ENCODE measurements around the gene RBM47. TPM values are rescaled to one million over a fixed set of nuclear protein-coding genes. Genes with fewer than 3 reads are reported as not detected.
"Not testable (repeated sequence)": the region's sequence is repeated elsewhere in the genome, so short reads cannot be mapped to it uniquely, and the experiment has no call there.

Gene RBM47
- polyA plus RNA-seq, 4 donors, result 86.9 to 98.8 (median 93.0) TPM

DNA sequence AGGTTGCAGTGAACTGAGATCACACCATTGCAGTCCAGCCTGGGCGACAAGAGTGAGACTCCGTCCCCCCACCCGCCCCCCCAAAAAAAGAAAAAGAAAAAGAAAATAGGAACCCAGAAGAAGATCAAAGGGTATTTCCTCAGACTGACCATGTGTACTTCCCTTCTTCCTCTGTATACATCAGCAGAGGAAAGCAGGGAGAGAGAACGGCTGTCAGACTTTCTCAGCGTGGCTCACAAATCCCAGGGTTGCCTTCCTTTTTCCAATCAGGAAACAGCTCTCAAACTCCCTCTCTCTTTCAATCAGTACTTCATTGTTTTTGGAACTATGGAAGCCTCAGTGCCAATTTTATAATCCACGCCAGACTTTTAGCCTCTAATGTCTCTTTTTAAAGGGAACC is 235.4 kb downstream of the RBM47 start:
- DNase-seq (ENCODE audit: low read depth in 4 of 4, low spot score in 3 of 4), result no peak

DNA sequence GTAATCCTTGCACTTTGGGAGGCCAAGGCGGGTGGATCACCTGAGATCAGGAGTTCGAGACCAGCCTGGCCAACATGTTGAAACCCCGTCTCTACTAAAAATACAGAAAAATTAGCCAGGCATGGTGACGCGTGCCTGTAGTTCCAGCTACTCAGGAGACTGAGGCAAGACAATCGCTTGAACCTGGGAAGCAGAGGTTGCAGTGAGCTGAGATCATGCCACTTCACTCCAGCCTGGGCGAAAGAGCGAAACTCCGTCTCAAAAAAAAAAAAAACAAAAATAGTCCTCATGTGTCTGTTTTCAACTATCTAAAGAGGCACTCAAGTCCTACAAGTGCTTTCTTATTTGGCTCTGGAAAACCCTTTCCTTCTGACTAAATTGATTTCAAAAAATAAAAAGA is 237.4 kb downstream of the RBM47 start:
- not testable (repeated sequence) for DNase-seq (ENCODE audit: low read depth in 4 of 4, low spot score in 3 of 4)

DNA sequence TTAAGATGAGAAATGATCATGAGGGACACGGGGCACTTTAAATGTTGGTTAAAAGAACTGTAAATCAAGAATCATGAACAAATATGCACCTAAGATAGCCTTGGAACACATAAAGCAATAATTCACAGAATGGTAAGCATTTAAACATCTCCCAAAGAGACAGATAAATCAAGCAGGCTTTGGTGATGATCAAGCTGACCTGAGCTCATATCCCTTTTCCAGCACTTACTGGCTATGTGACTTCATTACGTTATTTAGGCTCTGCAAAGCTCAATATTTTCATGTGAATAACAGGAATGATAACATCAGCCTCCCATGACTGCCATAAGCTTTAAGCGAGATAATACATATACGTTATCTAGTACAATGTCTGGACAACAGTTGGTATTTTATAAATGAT is 239.7 kb downstream of the RBM47 start:
- no peak for DNase-seq (ENCODE audit: low read depth in 4 of 4, low spot score in 3 of 4)

DNA sequence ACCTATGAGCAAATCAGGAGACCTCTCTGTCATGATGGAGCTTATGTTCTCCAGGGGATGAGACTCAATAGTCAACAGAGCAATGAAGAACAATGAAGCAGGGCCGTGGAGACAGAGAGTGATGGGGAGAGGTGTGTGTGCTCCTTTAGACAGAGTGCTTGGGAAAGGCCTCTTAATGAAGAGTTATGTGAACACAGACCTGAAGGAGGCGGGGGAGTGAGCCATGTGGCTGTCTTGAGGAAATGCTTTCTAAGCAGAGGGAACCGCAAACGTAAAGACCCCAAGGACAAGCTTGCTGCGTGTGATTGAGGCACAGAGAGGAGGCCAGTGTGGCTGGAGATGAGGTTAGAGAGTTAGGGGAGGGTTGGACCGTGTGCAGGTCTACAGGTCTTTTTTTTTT is 241.4 kb downstream of the RBM47 start:
- DNase-seq (ENCODE audit: low read depth in 4 of 4, low spot score in 3 of 4), result no peak

DNA sequence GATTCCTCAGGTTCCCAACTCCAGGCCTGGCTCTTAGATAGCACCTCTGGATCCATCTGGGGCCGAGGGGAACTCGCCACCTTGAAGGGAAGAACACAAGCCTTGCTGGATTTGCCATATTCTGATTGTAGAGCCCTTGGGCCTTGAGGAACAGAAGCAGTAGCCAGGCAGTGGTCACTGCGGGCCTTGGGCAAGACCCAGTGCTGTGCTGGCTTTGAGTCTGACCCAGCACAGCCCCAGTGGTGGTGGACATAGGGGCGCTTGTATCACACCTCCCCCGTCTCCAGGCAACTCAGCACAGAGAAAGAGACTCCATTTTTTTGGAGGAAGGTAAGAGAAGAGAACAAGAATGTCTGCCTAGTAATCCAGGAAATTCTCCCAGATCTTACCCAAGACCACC is 249.0 kb downstream of the RBM47 start:
- no peak for DNase-seq (ENCODE audit: low read depth in 4 of 4, low spot score in 3 of 4)

DNA sequence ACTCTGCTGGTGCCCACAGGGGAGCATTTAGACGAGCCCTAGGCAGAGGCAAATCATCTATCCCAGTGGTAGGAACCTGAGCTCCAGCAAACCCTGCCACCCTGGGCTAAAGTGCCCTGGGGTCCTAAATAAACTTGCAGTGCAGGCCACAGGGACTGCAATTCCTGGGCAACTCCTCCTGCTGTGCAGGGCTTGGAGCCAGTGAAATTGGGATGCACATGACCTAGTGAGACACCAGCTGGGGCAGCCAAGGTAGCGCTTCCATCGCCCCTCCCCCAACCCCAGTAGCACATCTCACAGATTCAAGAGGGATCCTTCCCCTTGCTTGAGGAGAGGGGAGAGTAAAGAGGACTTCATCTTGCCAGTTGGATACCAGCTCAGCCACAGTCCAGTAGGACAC is 250.4 kb downstream of the RBM47 start:
- DNase-seq (ENCODE audit: low read depth in 4 of 4, low spot score in 3 of 4), result no peak

DNA sequence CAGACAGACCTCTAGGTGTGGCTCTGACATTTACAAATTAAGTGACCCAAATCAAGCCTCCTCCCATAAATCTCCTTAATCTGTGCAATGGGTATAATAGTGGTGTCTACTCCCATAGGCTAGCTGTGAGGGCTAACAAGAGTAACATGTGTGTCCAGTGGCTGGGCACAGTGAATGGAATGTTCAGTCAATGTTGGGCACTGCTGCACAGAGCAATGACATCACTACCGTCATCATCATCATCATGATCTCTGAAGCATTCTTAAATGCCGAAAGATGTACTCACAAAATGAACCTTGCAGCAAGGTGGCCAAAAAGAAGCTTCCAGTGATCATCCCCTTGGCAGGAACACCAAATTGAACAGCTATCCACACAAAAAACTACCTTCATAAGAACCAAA is 251.0 kb downstream of the RBM47 start:
- no peak for DNase-seq (ENCODE audit: low read depth in 4 of 4, low spot score in 3 of 4)

DNA sequence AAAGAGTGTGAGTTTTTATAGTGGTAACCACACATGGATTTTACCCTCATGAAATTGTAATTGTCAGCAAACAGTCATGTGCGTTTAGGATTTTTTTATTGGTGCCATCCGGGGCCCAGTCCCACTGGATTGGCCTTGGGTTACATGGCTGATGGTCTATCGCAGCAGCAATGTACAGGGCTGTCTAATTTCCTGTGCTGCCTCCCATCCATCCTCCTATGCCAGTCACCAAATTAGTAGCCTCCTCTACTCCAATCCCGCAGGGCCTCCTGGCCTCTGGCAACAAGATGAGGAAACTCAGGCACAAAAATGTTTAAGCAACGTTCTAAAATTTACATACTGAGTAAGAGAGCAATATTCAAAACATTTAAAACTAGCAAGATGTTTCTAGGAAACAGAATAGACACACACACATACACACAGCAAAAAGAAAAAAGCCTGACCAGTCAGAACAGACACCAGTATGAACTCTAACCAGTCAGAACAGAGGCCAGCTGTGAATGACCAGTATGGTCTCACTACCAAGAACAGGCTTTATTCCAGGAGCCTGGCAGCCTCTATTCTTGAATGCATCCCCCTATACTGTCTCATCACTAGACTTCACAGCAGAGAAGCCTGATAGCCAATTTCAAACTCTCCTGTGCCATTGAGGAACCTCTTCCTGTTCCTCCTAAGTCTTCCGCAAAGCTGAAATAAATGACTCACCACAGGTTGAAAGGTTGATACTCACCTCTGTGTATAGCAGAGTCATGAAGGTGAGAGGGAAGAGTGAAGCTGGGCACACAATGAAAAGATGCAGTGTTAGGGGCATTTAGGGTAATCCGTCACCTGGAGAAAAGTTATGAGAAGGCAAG is 251.9 kb downstream of the RBM47 start:
- no peak for DNase-seq (ENCODE audit: low read depth in 4 of 4, low spot score in 3 of 4)

DNA sequence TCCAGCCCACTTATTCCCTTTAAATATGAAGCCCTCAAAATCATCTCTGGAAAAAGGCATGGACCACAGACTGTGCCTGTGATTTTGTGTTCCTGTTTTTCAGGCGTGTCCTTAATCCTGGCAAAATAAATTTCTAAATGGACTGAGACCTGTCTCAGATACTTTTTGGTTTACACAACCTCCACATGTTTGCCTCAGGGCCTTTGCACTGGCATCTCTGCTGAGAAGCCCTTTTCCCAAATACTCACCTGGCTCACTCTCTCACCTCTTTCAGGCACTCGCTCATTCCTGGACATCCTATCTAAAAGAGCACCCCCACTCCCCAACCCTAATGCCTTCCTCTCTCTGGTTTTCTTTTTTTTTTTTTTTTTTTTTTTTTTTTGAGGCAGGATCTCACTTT is 254.0 kb downstream of the RBM47 start:
- DNase-seq (ENCODE audit: low read depth in 4 of 4, low spot score in 3 of 4), result no peak

DNA sequence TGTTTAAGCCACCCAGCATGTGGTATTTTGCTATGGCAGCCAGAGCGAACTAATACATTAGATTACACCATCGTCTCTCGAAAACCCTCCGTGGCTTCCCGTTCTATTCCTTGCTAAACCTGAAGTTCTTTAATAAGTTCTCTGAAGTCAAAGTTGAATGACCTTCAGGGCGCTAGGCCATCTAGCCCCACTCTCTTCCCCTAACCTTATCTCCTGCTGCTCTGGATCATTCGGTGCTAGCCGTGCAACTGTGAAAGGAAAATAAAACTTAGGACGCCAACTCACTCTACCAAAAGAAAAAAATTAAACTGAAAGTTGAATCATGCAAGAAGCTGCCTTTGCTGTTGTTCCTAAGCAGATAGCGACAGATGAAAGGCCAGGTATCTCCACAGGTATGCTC is 254.6 kb downstream of the RBM47 start:
- no peak for DNase-seq (ENCODE audit: low read depth in 4 of 4, low spot score in 3 of 4)

DNA sequence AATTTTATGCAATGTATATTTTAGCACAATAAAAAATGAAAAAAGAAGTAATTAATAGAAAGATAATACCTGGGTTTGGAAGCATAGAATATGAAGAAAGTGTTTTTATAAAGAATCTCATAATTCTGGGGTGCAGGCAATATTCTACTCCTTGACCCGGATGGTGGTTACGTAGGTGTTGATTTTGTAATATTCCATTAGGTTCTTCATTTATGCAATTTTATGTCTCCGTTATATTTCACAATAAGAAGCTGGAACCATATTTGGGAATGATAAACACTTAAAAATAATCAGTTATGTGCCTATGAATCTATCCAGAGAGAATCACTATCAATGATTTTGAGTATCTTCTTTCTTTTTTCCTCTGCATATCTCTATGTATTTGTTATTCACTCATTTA is 256.0 kb downstream of the RBM47 start:
- DNase-seq (ENCODE audit: low read depth in 4 of 4, low spot score in 3 of 4), result no peak

Other genes starting within 250 kb of the RBM47 start
- 10 to 100 TPM; 11.5 to 13.9 (median 13.0) TPM for gene NSUN7, start 120.1 kb upstream of the RBM47 start, polyA plus RNA-seq (ENCODE audit: insufficient read length in 4 of 4)

Data from right renal pelvis (tissue), 4 donors.